WTC11 (cell line): ENCODE data around the gene TBC1D17. TPM values are rescaled to one million over a fixed set of nuclear protein-coding genes. Genes with fewer than 3 reads are reported as not detected.

Experiments used
- ATAC-seq: fragments of 200-7000 bp; cut with Tn5 transposase; 2 replicates; pipeline ENCODE4 v1.10.0; 2021; ENCODE audit warnings: mild to moderate bottlenecking, moderate library complexity
- CTCF ChIA-PET: fragments of 300-600 bp; sonication (Branson Sonifier 250); formaldehyde crosslinking; loops from one replicate; lab custom pipeline; 2021; ENCODE audit warnings: antibody characterized with exemption; lab: Charles Lee
- POLR2A ChIA-PET: fragments of 350-600 bp; sonication (Branson Sonifier 250); formaldehyde crosslinking; loops from one replicate; lab custom pipeline; 2021; ENCODE audit warnings: antibody characterized with exemption; lab: Charles Lee
- DNase-seq: peaks from one replicate; pipeline ENCODE4 v3.0.0; 2021; ENCODE audit warnings: low spot score
- H3K27ac Mint-ChIP-seq: 2 replicates; pipeline ENCODE4 v1.8.0; 2021; ENCODE audit warnings: mixed read lengths
- H3K27me3 Mint-ChIP-seq: 2 replicates; pipeline ENCODE4 v1.8.0; 2021; ENCODE audit warnings: low read depth, mild to moderate bottlenecking, moderate library complexity, mixed read lengths
- H3K36me3 Mint-ChIP-seq: 2 replicates; pipeline ENCODE4 v1.8.0; 2021; ENCODE audit warnings: mixed read lengths
- H3K4me1 Mint-ChIP-seq: 2 replicates; pipeline ENCODE4 v1.8.0; 2022; ENCODE audit warnings: mixed read lengths
- H3K4me3 Mint-ChIP-seq: 2 replicates; pipeline ENCODE4 v1.8.0; 2021; ENCODE audit warnings: mild to moderate bottlenecking, moderate library complexity, mixed read lengths
- H3K9me3 Mint-ChIP-seq: 2 replicates; pipeline ENCODE4 v1.8.0; 2021; ENCODE audit warnings: mixed read lengths
- CREB1 ChIP-seq: sonication (generic); formaldehyde crosslinking; IDR thresholded peaks from 2 replicates; pipeline ENCODE4 v1.8.0; 2023; ENCODE audit warnings: mild to moderate bottlenecking, missing genetic modification reagents
- EMX1 ChIP-seq: fragments of 250-450 bp; sonication (Bioruptor Pico); IDR thresholded peaks from 2 replicates; pipeline ENCODE4 v1.8.0; 2021; ENCODE audit warnings: mild to moderate bottlenecking
- FOXK1 ChIP-seq: sonication (generic); formaldehyde crosslinking; IDR thresholded peaks from 2 replicates; pipeline ENCODE4 v1.8.0; 2022; ENCODE audit warnings: mild to moderate bottlenecking, moderate library complexity, missing genetic modification reagents
- FOXP4 ChIP-seq: sonication (generic); formaldehyde crosslinking; IDR thresholded peaks from 2 replicates; pipeline ENCODE4 v1.8.0; 2022; ENCODE audit warnings: mild to moderate bottlenecking, missing genetic modification reagents
- GTF2I ChIP-seq: fragments of 250-450 bp; sonication (Bioruptor Pico); conservative IDR thresholded peaks from 2 replicates; pipeline ENCODE4 v1.4.0; 2021; ENCODE audit warnings: mild to moderate bottlenecking
- HMGA2 ChIP-seq: fragments of 250-450 bp; sonication (Bioruptor Pico); IDR thresholded peaks from 2 replicates; pipeline ENCODE4 v1.4.0; 2021; ENCODE audit warnings: mild to moderate bottlenecking, moderate library complexity
- SMAD4 ChIP-seq: sonication (generic); formaldehyde crosslinking; IDR thresholded peaks from 2 replicates; pipeline ENCODE4 v1.8.0; 2022; ENCODE audit warnings: mild to moderate bottlenecking, missing genetic modification reagents
- SOX15 ChIP-seq: fragments of 250-450 bp; sonication (Bioruptor Pico); IDR thresholded peaks from 2 replicates; pipeline ENCODE4 v1.9.0; 2021; ENCODE audit warnings: mild to moderate bottlenecking
- SP1 ChIP-seq: sonication (generic); formaldehyde crosslinking; conservative IDR thresholded peaks from 2 replicates; pipeline ENCODE4 v1.8.1; 2022; ENCODE audit warnings: missing genetic modification reagents
- STAT6 ChIP-seq: sonication (generic); formaldehyde crosslinking; conservative IDR thresholded peaks from 2 replicates; pipeline ENCODE4 v1.8.1; 2023; ENCODE audit warnings: mild to moderate bottlenecking, low read depth, missing genetic modification reagents, moderate library complexity
- total RNA-seq: library from RNA; stranded (reverse); gene quantifications from 3 replicates; pipeline ENCODE4 v1.2.3, GENCODE V29; 2021
- TF ChIP-seq, protein P1 (sequence below): fragments of 250-450 bp; sonication (Bioruptor Pico); IDR thresholded peaks from 2 replicates; pipeline ENCODE4 v1.9.0; 2021; ENCODE audit warnings: mild to moderate bottlenecking, borderline replicate concordance
- TF ChIP-seq, protein P2 (sequence below): fragments of 250-450 bp; sonication (Bioruptor Pico); IDR thresholded peaks from 2 replicates; pipeline ENCODE4 v1.8.0; 2021; ENCODE audit warnings: mild to moderate bottlenecking
- TF ChIP-seq, protein P3 (sequence below): sonication (generic); formaldehyde crosslinking; IDR thresholded peaks from 2 replicates; pipeline ENCODE4 v1.8.0; 2022; ENCODE audit warnings: mild to moderate bottlenecking, missing genetic modification reagents

Gene TBC1D17
- total RNA-seq, 1 experiment from 2014 or later, result 52.8 TPM

DNA sequence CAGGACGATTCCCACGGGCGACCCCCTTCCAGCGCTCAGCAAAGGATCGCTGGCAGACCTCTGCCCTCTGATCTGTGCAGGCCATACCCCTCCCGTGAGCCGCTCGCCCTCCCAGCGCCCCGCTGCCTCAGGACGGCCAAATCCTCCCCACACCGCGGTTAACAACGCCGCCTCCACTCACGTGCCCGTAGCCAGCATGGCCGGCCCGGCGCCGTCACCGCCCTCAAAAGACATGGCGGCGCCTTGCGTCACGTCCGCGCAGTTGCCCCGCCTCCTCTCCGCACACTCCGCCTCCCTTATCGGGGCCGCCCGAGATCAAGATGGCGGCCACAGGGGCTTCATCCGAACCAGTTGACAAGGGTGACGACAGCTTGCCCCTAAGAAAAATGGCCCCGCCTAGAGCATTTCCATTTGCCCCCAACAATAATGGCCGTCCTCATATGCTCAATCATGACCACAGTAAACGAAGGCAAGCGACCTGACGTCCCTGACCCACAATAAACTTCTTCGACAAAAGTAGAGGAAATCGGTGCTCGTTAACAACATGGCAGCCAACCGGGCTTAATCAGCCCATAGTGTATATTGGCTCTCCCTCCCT is 981 bp upstream of the TBC1D17 start (continued):
- no peak for TF ChIP-seq STAT6 (CRISPR knock-in tag)
- TF ChIP-seq, protein P1, sequence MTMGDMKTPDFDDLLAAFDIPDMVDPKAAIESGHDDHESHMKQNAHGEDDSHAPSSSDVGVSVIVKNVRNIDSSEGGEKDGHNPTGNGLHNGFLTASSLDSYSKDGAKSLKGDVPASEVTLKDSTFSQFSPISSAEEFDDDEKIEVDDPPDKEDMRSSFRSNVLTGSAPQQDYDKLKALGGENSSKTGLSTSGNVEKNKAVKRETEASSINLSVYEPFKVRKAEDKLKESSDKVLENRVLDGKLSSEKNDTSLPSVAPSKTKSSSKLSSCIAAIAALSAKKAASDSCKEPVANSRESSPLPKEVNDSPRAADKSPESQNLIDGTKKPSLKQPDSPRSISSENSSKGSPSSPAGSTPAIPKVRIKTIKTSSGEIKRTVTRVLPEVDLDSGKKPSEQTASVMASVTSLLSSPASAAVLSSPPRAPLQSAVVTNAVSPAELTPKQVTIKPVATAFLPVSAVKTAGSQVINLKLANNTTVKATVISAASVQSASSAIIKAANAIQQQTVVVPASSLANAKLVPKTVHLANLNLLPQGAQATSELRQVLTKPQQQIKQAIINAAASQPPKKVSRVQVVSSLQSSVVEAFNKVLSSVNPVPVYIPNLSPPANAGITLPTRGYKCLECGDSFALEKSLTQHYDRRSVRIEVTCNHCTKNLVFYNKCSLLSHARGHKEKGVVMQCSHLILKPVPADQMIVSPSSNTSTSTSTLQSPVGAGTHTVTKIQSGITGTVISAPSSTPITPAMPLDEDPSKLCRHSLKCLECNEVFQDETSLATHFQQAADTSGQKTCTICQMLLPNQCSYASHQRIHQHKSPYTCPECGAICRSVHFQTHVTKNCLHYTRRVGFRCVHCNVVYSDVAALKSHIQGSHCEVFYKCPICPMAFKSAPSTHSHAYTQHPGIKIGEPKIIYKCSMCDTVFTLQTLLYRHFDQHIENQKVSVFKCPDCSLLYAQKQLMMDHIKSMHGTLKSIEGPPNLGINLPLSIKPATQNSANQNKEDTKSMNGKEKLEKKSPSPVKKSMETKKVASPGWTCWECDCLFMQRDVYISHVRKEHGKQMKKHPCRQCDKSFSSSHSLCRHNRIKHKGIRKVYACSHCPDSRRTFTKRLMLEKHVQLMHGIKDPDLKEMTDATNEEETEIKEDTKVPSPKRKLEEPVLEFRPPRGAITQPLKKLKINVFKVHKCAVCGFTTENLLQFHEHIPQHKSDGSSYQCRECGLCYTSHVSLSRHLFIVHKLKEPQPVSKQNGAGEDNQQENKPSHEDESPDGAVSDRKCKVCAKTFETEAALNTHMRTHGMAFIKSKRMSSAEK (CRISPR knock-in tag), result peak; percentile 90
- no peak for TF ChIP-seq HMGA2 (CRISPR knock-in tag)
- no peak for TF ChIP-seq GTF2I
- TF ChIP-seq SOX15 (CRISPR knock-in tag), result no peak
- TF ChIP-seq SMAD4 (CRISPR knock-in tag), result no peak
- TF ChIP-seq, protein P2, sequence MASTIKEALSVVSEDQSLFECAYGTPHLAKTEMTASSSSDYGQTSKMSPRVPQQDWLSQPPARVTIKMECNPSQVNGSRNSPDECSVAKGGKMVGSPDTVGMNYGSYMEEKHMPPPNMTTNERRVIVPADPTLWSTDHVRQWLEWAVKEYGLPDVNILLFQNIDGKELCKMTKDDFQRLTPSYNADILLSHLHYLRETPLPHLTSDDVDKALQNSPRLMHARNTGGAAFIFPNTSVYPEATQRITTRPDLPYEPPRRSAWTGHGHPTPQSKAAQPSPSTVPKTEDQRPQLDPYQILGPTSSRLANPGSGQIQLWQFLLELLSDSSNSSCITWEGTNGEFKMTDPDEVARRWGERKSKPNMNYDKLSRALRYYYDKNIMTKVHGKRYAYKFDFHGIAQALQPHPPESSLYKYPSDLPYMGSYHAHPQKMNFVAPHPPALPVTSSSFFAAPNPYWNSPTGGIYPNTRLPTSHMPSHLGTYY (CRISPR knock-in tag), result no peak
- TF ChIP-seq SP1 (CRISPR knock-in tag), result peak; percentile 95
- TF ChIP-seq, protein P3, sequence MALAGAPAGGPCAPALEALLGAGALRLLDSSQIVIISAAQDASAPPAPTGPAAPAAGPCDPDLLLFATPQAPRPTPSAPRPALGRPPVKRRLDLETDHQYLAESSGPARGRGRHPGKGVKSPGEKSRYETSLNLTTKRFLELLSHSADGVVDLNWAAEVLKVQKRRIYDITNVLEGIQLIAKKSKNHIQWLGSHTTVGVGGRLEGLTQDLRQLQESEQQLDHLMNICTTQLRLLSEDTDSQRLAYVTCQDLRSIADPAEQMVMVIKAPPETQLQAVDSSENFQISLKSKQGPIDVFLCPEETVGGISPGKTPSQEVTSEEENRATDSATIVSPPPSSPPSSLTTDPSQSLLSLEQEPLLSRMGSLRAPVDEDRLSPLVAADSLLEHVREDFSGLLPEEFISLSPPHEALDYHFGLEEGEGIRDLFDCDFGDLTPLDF (CRISPR knock-in tag), result no peak
- 0 out of 2 replicates have a peak, but pooled peaks have one; percentile 62 for TF ChIP-seq CREB1 (CRISPR knock-in tag)
- peak; percentile 42; the same call in 1 of the 2 replicates for TF ChIP-seq FOXK1

DNA sequence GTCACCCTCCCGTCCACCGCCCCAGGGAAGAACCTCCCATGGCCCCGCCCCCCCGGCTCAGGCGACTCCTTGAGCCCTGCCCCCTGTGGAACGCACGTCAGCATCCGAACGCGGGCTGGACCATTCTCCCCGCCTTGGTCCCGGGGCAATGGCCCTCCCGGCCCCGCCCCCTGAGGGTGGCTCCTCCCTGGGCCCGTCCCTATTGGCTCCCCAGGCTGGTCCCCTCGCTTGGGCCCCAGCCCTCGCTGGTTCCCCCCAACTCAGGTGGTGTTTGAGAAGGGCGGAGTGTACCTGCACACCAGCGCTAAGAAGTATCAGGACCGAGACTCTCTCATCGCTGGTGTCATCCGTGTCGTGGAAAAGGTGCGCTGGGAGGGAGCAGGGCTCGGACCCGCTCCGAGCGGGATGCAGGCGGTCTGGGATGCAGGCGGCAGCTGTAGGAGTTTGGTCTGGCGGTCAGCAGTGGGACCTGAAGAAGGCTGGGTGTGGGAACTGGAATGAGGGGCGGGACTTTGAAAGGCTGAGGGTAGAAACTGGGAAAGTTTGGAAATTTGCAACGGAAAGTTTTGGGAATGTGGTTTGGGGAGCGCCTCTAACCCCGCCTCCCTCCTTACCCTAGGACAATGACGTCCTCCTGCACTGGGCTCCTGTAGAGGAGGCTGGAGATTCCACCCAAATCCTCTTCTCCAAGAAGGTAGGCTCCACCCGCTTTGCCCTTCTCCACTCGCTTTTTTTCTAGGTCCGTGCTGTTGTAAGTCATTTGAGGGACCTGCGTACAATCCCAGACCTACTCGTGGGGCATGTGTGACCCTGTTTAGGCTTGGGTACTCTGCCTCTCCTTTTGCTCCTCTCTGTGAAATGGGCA is 609 bp downstream of the TBC1D17 start:
- POLR2A ChIA-PET, result interaction anchor here (1.2 to 2.2 kb wide), 4 partner anchors 12 to 202 kb away, joined by 3 to 9 read pairs (median 6); partner anchors contain the start of genes ATF5, NUP62 and PTOV1
- DNase-seq (peak; percentile 99), ATAC-seq (peak; percentile 77)
- CTCF ChIA-PET, result interaction anchor here (1.0 to 1.9 kb wide), 4 partner anchors 9 to 15 kb away, joined by 3 to 12 read pairs (median 4); no protein-coding TSS in a partner anchor
- no peaks in the 10 kb centered on the region for H3K9me3 Mint-ChIP-seq
- H3K27ac Mint-ChIP-seq, result peak overlapping the region; percentile 100
- peaks cover 38% of the 10 kb centered on the region for H3K36me3 Mint-ChIP-seq
- H3K4me3 Mint-ChIP-seq, result no peak overlapping the region
- H3K27me3 Mint-ChIP-seq, result no peaks in the 10 kb centered on the region
- TF ChIP-seq FOXP4 (CRISPR knock-in tag) (no peak), EMX1 (CRISPR knock-in tag) (0 out of 2 replicates have a peak, but pooled peaks have one; percentile 63)
- TF ChIP-seq, all 79 proteins: peak for 1
- peaks cover 23% of the 10 kb centered on the region for H3K4me1 Mint-ChIP-seq
